NCI-H1436 (cell line): ENCODE data around the gene KY.

Source experiments
- DNase-seq: peaks from one replicate; lab custom pipeline; 2025; lab: John Stamatoyannopoulos, UW

KY gene

GRCh38 chr3:134672571-134672970 lies 21.7 kb upstream of the KY start:
- no peak for DNase-seq

DNA sequence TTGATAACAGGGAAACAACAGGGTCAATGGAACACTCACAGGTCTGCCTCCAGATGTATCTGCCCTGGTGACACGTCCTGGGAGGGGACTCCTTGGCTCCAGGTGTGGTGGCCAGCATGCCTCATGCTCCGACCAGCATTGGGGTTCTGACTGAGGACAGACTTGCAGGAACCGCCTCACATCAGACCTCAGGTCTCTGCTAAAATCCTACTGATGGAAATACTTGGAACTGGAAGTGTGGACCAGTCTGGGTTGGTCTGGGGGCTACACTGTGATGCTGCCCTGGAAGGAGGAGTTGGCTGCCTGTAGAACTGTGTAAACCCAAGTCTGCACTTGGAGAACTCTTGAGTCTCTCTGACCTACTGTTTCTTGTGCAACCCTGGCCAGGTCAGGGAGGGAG lies 17.1 kb upstream of the KY start:
- DNase-seq = no peak

DNA sequence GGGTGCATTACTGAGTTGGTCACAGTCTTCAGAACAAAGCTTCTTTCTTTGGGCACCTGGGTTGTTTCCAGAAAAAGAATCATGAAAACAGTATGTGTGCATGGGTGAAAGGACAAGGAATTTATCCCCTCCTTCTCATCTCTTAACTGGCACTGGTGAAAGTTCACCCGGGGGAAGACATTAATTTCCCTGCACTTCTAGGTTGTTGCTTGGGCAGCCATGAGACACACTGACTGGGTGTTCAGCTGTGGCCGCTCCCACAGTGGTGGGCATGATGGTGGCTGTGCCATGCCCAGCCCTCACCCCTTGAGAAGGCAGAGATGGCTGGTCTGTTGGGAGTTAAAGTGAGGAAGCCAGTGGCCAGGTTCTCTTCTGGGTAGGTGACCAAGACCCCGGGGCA lies 16.6 kb upstream of the KY start:
- no peak for DNase-seq

- DNase-seq = no peak
Measured at GRCh38 chr3:134666885-134667284, 16.1 kb upstream of the KY start.

- no peak for DNase-seq
Measured at GRCh38 chr3:134666466-134666865, 15.6 kb upstream of the KY start.

DNA sequence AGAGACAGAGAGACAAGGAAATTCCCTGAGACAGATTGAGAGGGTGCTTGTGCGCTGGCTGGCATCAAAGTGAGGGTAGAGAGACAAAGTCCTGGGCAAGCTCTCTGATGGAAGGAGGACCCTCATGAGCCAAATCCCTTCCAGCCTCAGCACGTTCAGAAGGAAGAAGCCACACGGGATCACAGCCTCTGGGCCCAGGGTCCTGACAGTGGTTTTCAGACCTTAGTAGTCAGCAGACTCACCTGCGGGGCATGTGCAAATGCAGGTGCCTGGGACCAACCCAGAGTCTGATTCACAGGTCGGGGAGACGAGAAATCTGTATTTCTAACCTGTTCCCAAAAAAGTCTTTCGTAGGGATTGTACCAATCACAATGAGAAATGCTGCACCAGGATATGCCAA lies 15.2 kb upstream of the KY start:
- DNase-seq = no peak

GRCh38 chr3:134665243-134665642 lies 14.4 kb upstream of the KY start:
- no peak for DNase-seq

DNA sequence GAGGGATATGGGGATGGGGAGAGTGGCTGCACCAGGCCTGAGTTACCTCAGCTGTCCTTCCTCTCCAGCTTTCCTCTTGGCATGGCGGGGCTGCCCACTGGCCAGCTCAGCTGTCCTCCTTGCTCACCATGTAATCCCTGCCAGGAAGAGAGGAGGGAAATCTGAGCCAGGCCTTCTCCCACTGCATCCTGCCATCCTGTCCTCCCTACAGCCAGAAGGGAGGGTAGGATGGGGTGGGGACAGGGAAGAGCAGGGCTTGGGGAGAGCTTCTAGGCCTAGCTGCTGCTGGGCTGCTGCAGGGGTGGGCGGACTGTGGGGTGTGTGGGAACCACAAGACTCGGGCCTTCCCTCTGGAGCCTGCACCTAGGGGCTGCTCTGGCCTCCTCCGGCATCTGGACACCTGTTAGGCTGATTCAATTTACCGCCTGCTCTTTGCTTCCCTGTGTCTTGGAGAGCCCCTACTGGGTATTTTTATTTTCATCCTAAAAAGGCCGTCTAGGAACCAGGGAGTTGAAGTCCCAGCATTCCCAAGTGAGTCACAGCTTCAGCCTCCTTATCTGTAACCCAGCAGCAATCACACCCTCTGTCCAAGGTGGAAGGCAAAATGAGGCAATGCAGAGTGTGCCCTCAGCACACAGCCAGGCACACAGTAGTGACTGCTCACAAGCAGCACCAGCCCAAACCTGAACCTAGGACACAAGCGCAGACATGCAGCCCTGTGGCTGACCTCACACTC lies 13.1 kb upstream of the KY start:
- no peak for DNase-seq

DNA sequence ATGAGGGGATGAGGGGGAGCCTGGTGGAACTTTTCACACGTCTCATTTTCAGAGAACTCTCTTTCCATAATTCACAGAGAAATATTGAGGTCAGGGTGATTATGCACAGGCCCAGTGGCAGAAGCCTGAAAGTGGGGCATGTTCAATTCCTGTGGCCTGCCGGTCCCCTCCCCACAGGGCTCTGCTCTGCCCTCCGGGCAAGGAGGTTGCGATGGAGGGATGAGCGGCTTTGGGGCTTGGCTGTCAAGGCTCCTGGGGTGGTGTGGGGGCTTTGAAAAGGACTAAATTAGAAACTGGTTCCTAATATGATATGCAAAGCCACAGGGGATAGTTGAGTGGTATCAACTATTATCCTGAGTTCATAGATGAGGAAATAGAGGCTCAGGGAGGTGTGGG lies 9.2 kb upstream of the KY start:
- no peak for DNase-seq

GRCh38 chr3:134659391-134660045 lies 8.7 kb upstream of the KY start:
- DNase-seq = no peak

DNA sequence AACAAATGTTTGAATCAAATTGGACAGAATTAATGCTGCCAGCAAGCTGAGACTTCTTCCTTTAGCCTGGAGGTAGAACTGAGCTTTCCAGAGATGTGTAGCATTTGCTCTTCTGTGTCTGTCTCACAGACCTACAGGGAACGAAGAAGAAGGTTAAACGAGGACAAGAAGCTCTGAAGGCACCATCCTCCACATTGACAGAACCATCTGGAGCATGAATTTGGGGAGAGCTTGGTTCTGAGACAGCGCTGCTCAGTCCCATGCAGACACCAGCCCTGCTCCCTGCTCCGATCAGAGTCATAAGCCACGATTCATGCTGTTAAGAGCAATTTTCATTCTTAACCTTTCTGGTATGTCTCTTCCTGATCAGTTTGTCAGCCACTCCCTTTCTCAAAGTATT lies 7.7 kb upstream of the KY start:
- DNase-seq = no peak

DNA sequence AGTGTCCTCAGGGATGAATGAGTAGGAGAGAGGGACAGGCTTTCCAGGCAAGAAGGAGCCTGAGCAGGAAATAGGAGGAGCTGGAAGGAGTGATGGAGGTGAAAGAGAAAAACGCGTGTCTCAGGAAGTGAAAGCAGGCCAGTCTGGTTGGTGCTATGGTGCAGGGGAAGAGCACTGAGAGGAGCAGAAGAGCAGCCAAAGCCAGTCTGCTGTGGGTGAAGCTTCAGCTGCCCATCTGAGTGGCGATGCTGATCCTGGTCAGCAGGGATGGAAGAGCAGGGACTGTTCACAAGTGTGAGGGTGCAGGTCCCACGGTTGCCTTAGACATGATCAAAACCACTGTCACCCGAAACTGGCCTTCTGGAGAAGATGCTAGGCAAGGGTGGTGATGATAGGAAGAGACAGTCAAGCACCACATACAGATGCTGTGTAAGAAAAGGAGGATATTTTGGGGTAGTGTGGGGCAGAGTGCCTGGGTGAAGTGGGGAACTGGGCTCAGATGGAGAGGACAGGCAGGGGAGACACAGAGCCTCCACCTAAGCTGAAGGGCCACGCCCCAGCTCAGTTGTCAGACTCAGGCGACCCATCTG lies 5.5 kb upstream of the KY start:
- DNase-seq = no peak

DNA sequence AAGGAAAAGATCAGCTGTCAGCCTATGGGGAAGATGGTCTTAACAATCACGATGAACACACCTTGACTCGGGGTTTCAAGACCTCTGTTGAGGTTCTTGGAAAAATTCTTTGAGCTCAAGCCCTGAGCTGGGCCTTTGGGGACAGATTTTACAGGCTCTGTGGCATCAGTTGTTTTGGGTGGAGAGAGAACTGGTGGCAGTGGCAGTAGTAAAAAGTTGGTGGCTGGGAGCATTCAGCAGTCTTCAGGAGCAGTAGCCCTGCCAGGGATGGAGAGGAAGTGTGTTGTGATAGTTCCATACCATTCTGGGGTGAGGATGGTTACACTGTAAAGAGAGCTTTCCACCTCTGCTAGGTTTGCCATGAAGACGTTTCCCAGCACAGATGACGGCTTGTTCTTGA lies 4.9 kb upstream of the KY start:
- DNase-seq = no peak

DNA sequence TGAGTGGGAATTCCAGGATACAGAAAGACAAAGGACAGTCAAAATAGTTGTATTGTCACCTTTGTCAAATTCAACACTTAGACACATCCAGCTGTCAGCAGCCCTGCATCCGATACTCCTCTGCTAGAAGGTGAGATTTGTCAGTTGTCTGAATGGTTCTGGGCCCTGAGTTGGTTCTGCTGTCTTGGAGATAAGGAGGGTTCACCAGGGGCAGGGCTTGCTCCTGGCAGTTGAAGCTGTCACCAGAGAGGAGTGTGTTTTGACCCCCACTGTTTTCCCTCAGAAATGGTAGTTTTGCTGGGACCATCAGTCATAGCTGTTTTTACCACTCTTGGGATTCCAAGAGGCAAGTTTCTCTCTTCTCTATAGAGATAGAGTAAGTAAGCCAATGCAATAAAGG lies 3.2 kb upstream of the KY start:
- no peak for DNase-seq

GRCh38 chr3:134652886-134653630 lies 2.2 kb upstream of the KY start:
- no peak for DNase-seq

DNA sequence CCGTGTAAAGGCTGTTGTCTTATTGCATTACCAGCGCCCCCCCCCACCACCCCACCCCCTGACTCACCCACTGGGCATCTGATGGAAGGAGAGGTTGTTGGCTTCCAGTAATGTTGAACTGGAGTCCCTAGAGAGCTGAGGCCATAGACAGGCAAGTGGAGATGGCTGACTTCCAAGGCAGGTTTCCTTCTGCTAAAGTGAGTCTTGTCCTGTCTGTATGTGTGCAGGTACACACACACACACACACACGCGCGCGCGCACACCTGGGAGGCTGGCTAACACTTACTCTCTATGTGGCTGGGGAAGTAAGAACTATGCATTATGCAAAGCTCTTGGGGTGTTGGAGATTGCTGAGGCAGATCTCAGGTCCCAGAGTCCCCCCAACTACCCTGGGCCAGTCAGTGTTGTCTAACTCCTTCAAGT lies 1.6 kb upstream of the KY start:
- peak; percentile 33 for DNase-seq

- DNase-seq = no peak
Measured at GRCh38 chr3:134651347-134652041, 672 bp upstream of the KY start.

GRCh38 chr3:134649106-134649705 lies 1.6 kb downstream of the KY start:
- no peak for DNase-seq

DNA sequence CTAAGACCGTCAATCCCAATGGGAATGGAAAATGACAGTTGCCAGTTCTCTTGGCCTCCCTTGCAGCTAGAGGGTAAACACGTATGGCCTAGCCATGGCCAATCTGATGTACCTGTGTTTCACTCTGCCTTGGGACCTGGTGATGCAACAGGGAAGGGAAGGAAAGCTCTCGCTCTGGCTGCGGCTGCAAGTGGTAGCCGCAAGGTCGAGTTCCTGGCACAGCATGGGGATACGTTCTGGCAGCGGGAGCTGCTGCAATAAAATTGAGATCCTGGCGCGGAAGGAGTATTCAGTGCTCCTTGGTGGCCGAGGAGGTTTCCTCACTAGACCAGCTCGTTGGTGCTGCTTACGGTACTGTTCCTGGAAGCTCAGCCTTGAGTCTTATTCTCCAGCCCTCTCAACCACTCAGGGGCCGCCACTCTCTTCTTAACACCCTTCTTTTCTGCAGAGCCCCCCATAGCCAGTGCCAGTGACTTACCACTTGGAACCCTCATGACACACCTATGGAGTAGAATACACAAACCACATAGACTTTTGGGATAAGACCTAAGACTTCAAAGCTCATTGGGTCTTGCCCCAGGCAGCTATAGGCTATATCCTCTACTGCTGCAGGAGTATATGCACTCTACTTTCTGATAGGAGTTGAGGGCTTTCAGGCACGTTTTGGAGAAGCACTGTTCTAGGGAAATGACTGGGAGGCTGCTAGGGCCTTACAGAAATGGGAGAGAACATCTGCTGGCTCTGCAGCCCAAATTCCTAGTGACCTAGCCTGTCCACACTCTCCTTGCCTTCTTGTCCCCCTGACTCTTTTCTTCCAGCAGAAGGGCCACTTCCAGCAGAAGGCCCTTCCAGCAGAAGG lies 2.7 kb downstream of the KY start:
- no peak for DNase-seq

GRCh38 chr3:134646086-134646485 lies 4.7 kb downstream of the KY start:
- DNase-seq = no peak

- no peak for DNase-seq
Measured at GRCh38 chr3:134645515-134645914, 5.3 kb downstream of the KY start.
